LNCAP (cell line): Measurements from ENCODE around the gene MDFI.
A peak's percentile ranks its signal among the peaks of the same experiment; 100 is the strongest.

ENCODE experiments used
- CTCF ChIP-seq: fragments of 450-650 bp; IDR thresholded peaks from 2 replicates; pipeline ENCODE4 v1.5.1; 2017; ENCODE audit warnings: mild to moderate bottlenecking

Gene MDFI

GRCh38 chr6:41648921-41649320 is 10.7 kb downstream of the MDFI start:
- TF ChIP-seq CTCF: no peak

GRCh38 chr6:41649596-41649995 is 11.3 kb downstream of the MDFI start:
- no peak for TF ChIP-seq CTCF

- TF ChIP-seq CTCF: no peak
Measured at GRCh38 chr6:41650120-41650519, 11.9 kb downstream of the MDFI start.

- no peak for TF ChIP-seq CTCF
Measured at GRCh38 chr6:41651246-41651961, 13.1 kb downstream of the MDFI start.

GRCh38 chr6:41651962-41652657 is 13.8 kb downstream of the MDFI start:
- TF ChIP-seq CTCF: no peak

- TF ChIP-seq CTCF: peak; percentile 48; the same call in 1 of the 2 replicates
Measured at GRCh38 chr6:41652866-41653652, 14.8 kb downstream of the MDFI start.

GRCh38 chr6:41653691-41654090 is 15.4 kb downstream of the MDFI start:
- TF ChIP-seq CTCF: no peak
